HG03575 (cell line): ENCODE measurements around the gene NMNAT3.

ENCODE experiments used
- ATAC-seq: cut with Tn5 transposase; IDR thresholded peaks from one replicate; pipeline ENCODE4 v1.9.1; 2021; ENCODE audit not compliant: unreplicated experiment, insufficient number of reproducible peaks, low FRiP score; ENCODE audit errors: extremely low read depth

Gene NMNAT3

GRCh38 chr3:139677388-139678155 lies at the start of gene NMNAT3:
Gene NMNAT3 (minus strand): TSS chr3:139677972. CDS start chr3:139627724, 50,248 bp downstream.
- peak; percentile 73 for ATAC-seq

- ATAC-seq = no peak
These were observed 43.6 kb upstream of the NMNAT3 start for GRCh38 chr3:139721370-139721769.

- no peak for ATAC-seq
These were observed 40.6 kb upstream of the NMNAT3 start for GRCh38 chr3:139718415-139718814.

GRCh38 chr3:139716908-139717485 lies 39.2 kb upstream of the NMNAT3 start:
- ATAC-seq = no peak

GRCh38 chr3:139715743-139716360 lies 38.1 kb upstream of the NMNAT3 start:
- ATAC-seq = no peak

- no peak for ATAC-seq
These were observed 37.4 kb upstream of the NMNAT3 start for GRCh38 chr3:139715166-139715565.

GRCh38 chr3:139710212-139710611 lies 32.4 kb upstream of the NMNAT3 start:
- ATAC-seq = no peak

- ATAC-seq = no peak
These were observed 27.9 kb upstream of the NMNAT3 start for GRCh38 chr3:139705631-139706030.

GRCh38 chr3:139696314-139696604 lies 18.5 kb upstream of the NMNAT3 start:
- ATAC-seq = no peak

GRCh38 chr3:139695426-139696313 lies 17.9 kb upstream of the NMNAT3 start:
- no peak for ATAC-seq

GRCh38 chr3:139695007-139695406 lies 17.2 kb upstream of the NMNAT3 start:
- ATAC-seq = no peak

- no peak for ATAC-seq
These were observed 16.8 kb upstream of the NMNAT3 start for GRCh38 chr3:139694542-139694941.

GRCh38 chr3:139691619-139692018 lies 13.8 kb upstream of the NMNAT3 start:
- no peak for ATAC-seq

- ATAC-seq = no peak
These were observed 12.0 kb upstream of the NMNAT3 start for GRCh38 chr3:139689708-139690228.

GRCh38 chr3:139689122-139689521 lies 11.3 kb upstream of the NMNAT3 start:
- ATAC-seq = no peak

GRCh38 chr3:139687431-139687830 lies 9.7 kb upstream of the NMNAT3 start:
- no peak for ATAC-seq

GRCh38 chr3:139686624-139687023 lies 8.9 kb upstream of the NMNAT3 start:
- no peak for ATAC-seq

GRCh38 chr3:139686206-139686605 lies 8.4 kb upstream of the NMNAT3 start:
- ATAC-seq = no peak

- ATAC-seq = no peak
These were observed 1.5 kb upstream of the NMNAT3 start for GRCh38 chr3:139679220-139679775.
